Neural cell (in vitro differentiated cells): ENCODE results near the gene GEMIN2.

Source experiments
- EP300 ChIP-seq: fragments of 450-650 bp; conservative IDR thresholded peaks from 2 replicates; pipeline ENCODE4 v1.6.1; 2014; ENCODE audit warnings: antibody characterized with exemption, mild to moderate bottlenecking, moderate library complexity; ENCODE audit not compliant: poor library complexity, severe bottlenecking
- EZH2 ChIP-seq: fragments of 200-600, 300-800 bp; shearing (Covaris generic), sonication (generic); IDR thresholded peaks from 2 replicates; pipeline ENCODE4 v1.6.1; 2014; ENCODE audit warnings: antibody characterized with exemption, low read length, borderline replicate concordance, mild to moderate bottlenecking; ENCODE audit not compliant: insufficient read depth, poor library complexity, severe bottlenecking
- POLR2AphosphoS5 ChIP-seq: IDR thresholded peaks from 2 replicates; pipeline ENCODE4 v1.6.1; 2012
- RAD21 ChIP-seq: fragments of 450-650 bp; conservative IDR thresholded peaks from 2 replicates; pipeline ENCODE4 v1.6.1; 2014; ENCODE audit warnings: antibody characterized with exemption, mild to moderate bottlenecking, moderate library complexity
- TF ChIP-seq, protein P1 (sequence below): fragments of 450-650 bp; IDR thresholded peaks from 2 replicates; pipeline ENCODE4 v1.5.1; 2014; ENCODE audit warnings: antibody characterized with exemption, mild to moderate bottlenecking, moderate library complexity; ENCODE audit not compliant: poor library complexity, severe bottlenecking

DNA sequence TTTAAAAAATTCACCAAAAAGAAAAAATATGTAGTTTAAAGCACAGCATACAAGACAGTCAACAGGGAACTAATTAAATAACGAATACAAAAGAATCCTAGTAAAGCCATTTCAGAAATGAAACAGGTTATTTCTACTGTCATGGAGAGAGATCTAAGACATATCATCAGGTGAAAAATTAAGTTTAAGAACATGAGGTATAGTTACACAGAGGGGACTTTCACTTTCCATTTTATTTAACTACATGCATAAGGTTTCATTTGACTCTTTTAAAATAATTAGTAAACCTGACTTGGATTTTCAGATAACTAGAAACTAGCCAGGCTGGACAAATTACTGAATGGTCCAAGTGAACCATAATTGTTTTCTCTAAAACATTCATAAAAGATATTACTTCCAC is 22.4 kb upstream of the GEMIN2 start:
- TF ChIP-seq, protein P1, sequence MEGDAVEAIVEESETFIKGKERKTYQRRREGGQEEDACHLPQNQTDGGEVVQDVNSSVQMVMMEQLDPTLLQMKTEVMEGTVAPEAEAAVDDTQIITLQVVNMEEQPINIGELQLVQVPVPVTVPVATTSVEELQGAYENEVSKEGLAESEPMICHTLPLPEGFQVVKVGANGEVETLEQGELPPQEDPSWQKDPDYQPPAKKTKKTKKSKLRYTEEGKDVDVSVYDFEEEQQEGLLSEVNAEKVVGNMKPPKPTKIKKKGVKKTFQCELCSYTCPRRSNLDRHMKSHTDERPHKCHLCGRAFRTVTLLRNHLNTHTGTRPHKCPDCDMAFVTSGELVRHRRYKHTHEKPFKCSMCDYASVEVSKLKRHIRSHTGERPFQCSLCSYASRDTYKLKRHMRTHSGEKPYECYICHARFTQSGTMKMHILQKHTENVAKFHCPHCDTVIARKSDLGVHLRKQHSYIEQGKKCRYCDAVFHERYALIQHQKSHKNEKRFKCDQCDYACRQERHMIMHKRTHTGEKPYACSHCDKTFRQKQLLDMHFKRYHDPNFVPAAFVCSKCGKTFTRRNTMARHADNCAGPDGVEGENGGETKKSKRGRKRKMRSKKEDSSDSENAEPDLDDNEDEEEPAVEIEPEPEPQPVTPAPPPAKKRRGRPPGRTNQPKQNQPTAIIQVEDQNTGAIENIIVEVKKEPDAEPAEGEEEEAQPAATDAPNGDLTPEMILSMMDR: no peak
- TF ChIP-seq POLR2AphosphoS5 (no peak), EZH2 (no peak), RAD21 (no peak), EP300 (no peak)
